ENCODE measurements around the gene C17orf107.

GRCh38 chr17:4939796-4940554, 40.6 kb downstream of the C17orf107 start, which contains the start of the genes RNF167 and SLC25A11:
- no peak for TF ChIP-seq CTCF (IDR thresholded peaks at IDR 0.05)
- TF ChIP-seq FOXM1 (IDR thresholded peaks at IDR 0.05; ENCODE audit: low read depth) = no peak
- peak; percentile 64; the same call in 1 of the 2 replicates for TF ChIP-seq POLR2AphosphoS5 (IDR thresholded peaks at IDR 0.05; ENCODE audit: low read depth, low read length)
- TF ChIP-seq, protein P1, sequence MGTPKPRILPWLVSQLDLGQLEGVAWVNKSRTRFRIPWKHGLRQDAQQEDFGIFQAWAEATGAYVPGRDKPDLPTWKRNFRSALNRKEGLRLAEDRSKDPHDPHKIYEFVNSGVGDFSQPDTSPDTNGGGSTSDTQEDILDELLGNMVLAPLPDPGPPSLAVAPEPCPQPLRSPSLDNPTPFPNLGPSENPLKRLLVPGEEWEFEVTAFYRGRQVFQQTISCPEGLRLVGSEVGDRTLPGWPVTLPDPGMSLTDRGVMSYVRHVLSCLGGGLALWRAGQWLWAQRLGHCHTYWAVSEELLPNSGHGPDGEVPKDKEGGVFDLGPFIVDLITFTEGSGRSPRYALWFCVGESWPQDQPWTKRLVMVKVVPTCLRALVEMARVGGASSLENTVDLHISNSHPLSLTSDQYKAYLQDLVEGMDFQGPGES (IDR thresholded peaks at IDR 0.05; ENCODE audit: low read depth, low read length) = no peak
- no peak for TF ChIP-seq MEF2A (IDR thresholded peaks at IDR 0.05; ENCODE audit: borderline replicate concordance, low read depth)
- peak; percentile 99 for TF ChIP-seq CHD2 (IDR thresholded peaks at IDR 0.05; ENCODE audit: low read length, partially characterized antibody)
- no peak for TF ChIP-seq RFX5 (IDR thresholded peaks at IDR 0.05; ENCODE audit: low read length)
- TF ChIP-seq ZBTB33 (IDR thresholded peaks at IDR 0.05; ENCODE audit: borderline replicate concordance, low read depth) = peak; percentile 99
- no peak for TF ChIP-seq JUND (IDR thresholded peaks at IDR 0.05)
- no peak for TF ChIP-seq NFIC (IDR thresholded peaks at IDR 0.05; ENCODE audit: borderline replicate concordance)
